B cell (primary cell): Measurements from ENCODE around the gene ABCC1. TPM values are rescaled to one million over a fixed set of nuclear protein-coding genes. Genes with fewer than 3 reads are reported as not detected.
A peak's percentile ranks its signal among the peaks of the same experiment; 100 is the strongest.

ENCODE experiments used
- ATAC-seq: fragments of 200-7000 bp; cut with Tn5 transposase; one replicate; pipeline ENCODE4 v1.10.0; 2021; ENCODE audit warnings: low read depth, mild to moderate bottlenecking, moderate number of reproducible peaks, moderate library complexity
- CTCF ChIA-PET: fragments of 350-600 bp; sonication (Branson Sonifier 250); formaldehyde crosslinking; loops from one replicate; lab custom pipeline; 2021; ENCODE audit warnings: antibody characterized with exemption, inconsistent platforms; lab: Charles Lee
- POLR2A ChIA-PET: fragments of 350-600 bp; sonication (Branson Sonifier 250); formaldehyde crosslinking; loops from one replicate; lab custom pipeline; 2021; ENCODE audit warnings: antibody characterized with exemption; lab: Charles Lee
- DNase-seq: peaks from one replicate; pipeline ENCODE4 v3.0.0; 2013
- H2AFZ ChIP-seq: 2 replicates; pipeline ENCODE4 v1.6.1; 2012; ENCODE audit warnings: mild to moderate bottlenecking, low read depth, low read length; ENCODE audit not compliant: insufficient read depth, poor library complexity, severe bottlenecking
- H3K27ac ChIP-seq, 2 donors: 1 replicate in 1 of 2; 2 replicates in 1 of 2; pipeline ENCODE4 v1.5.1; 2012 to 2013; ENCODE audit warnings: low read length in 2 of 2, mild to moderate bottlenecking in 2 of 2, moderate library complexity in 1 of 2
- H3K27me3 ChIP-seq, 4 experiments: fragments of 200-600 bp in 1 of 4; sonication (generic) in 1 of 4; replicated peaks in 1 of 4; 1 replicate in 2 of 4; 2 replicates in 2 of 4; pipeline versions ENCODE4 v1.6.1 to v1.7.0; 2013 to 2016; ENCODE audit warnings: low read length in 3 of 4, mild to moderate bottlenecking in 2 of 4, mixed read lengths in 1 of 4, moderate library complexity in 1 of 4; ENCODE audit not compliant: insufficient read depth in 4 of 4, control insufficient read depth in 3 of 4; ENCODE audit errors: control extremely low read depth in 1 of 4
- H3K36me3 ChIP-seq, 2 experiments: replicated peaks in 1 of 2; 1 replicate in 1 of 2; 2 replicates in 1 of 2; pipeline versions ENCODE4 v1.6.1 to v1.7.1; 2013; ENCODE audit warnings: low read length in 1 of 2; ENCODE audit not compliant: insufficient read depth in 2 of 2, control insufficient read depth in 1 of 2; ENCODE audit errors: control extremely low read depth in 1 of 2, extremely low read depth in 1 of 2
- H3K4me1 ChIP-seq, 2 donors: fragments of 200-600 bp in 1 of 2; sonication (generic) in 1 of 2; 1 replicate in 1 of 2; 2 replicates in 1 of 2; pipeline versions ENCODE4 v1.5.1 to v1.6.1; 2013 to 2017; ENCODE audit warnings: low read length in 2 of 2; ENCODE audit not compliant: control insufficient read depth in 2 of 2, insufficient read depth in 2 of 2
- H3K4me2 ChIP-seq: replicated peaks from 2 replicates; pipeline ENCODE3; 2012; ENCODE audit warnings: mild to moderate bottlenecking, low read depth, low read length; ENCODE audit not compliant: poor library complexity, severe bottlenecking
- H3K4me3 ChIP-seq, 5 experiments: fragments of 200-600 bp in 1 of 5; sonication (generic) in 1 of 5; 1 replicate in 3 of 5; 2 replicates in 2 of 5; pipeline versions ENCODE4 v1.5.1 to v1.7.0; 2011 to 2016; ENCODE audit warnings: low read length in 4 of 5, mild to moderate bottlenecking in 4 of 5, low read depth in 2 of 5, control low read depth in 1 of 5, moderate library complexity in 1 of 5; ENCODE audit not compliant: insufficient read depth in 1 of 5; ENCODE audit errors: control extremely low read depth in 1 of 5, extremely low read depth in 1 of 5
- H3K79me2 ChIP-seq: fragments of 200-600 bp; sonication (generic); one replicate; pipeline ENCODE4 v1.6.0; 2016; ENCODE audit warnings: low read length; ENCODE audit not compliant: control insufficient read depth, insufficient read depth
- H3K9ac ChIP-seq: fragments of 200-600 bp; sonication (generic); 2 replicates; pipeline ENCODE4 v1.6.1; 2017; ENCODE audit warnings: mild to moderate bottlenecking, low read length, moderate library complexity
- H3K9me3 ChIP-seq, 3 donors: one replicate each; pipeline versions ENCODE4 v1.6.1 to v1.7.1; 2013; ENCODE audit warnings: low read length in 2 of 3; ENCODE audit not compliant: control insufficient read depth in 2 of 3, insufficient read depth in 1 of 3; ENCODE audit errors: control extremely low read depth in 1 of 3
- H4K20me1 ChIP-seq: 2 replicates; pipeline ENCODE4 v1.6.0; 2012; ENCODE audit warnings: mild to moderate bottlenecking, low read length; ENCODE audit not compliant: insufficient read depth, control insufficient read depth, poor library complexity, severe bottlenecking
- H3K27ac Mint-ChIP-seq: one replicate; pipeline ENCODE4 v1.8.0; 2021; ENCODE audit warnings: mixed read lengths
- H3K27me3 Mint-ChIP-seq: one replicate; pipeline ENCODE4 v1.8.0; 2021; ENCODE audit warnings: mixed read lengths
- H3K4me1 Mint-ChIP-seq: one replicate; pipeline ENCODE4 v1.8.0; 2021; ENCODE audit warnings: mixed read lengths
- H3K4me3 Mint-ChIP-seq: one replicate; pipeline ENCODE4 v1.8.0; 2021; ENCODE audit warnings: mixed read lengths
- H3K9me3 Mint-ChIP-seq: one replicate; pipeline ENCODE4 v1.8.0; 2022; ENCODE audit warnings: mixed read lengths; ENCODE audit not compliant: insufficient read depth
- CTCF ChIP-seq: fragments of 200-600 bp; IDR thresholded peaks from one replicate; pipeline ENCODE4 v1.8.0; 2022; ENCODE audit warnings: antibody characterized with exemption, mild to moderate bottlenecking
- EZH2 ChIP-seq: IDR thresholded peaks from 2 replicates; pipeline ENCODE4 v1.6.1; 2012; ENCODE audit warnings: borderline replicate concordance, low read depth, mild to moderate bottlenecking, moderate library complexity, low read length; ENCODE audit not compliant: insufficient read depth, poor library complexity, severe bottlenecking
- WGBS: methylation state at CpG from one replicate; pipeline ENCODE4 v1.1.5; 2013; ENCODE audit warnings: missing lambda C conversion rate; ENCODE audit not compliant: insufficient coverage; 5-methylcytosine and 5-hydroxymethylcytosine counted together
- intact Hi-C: fragments of 100-400 bp; cut with micrococcal nuclease; formaldehyde crosslinking; loops from one replicate; pipeline ENCODE4 v1.10.0; 2022
- polyA plus RNA-seq: library from polyadenylated mRNA; depleted of rRNA; stranded (reverse); fragments of >200 nt; gene quantifications from 2 replicates; pipeline ENCODE4 v1.2.3, GENCODE V29; 2012
- total RNA-seq, 2 donors: library from RNA; stranded (reverse); fragments of 120-200 nt in 1 of 2; gene quantifications; 1 replicate in 1 of 2; 2 replicates in 1 of 2; pipeline versions ENCODE4 v1.2.3 to v1.2.4, GENCODE V29; 2013 to 2022

The ABCC1 gene
- total and polyA plus RNA-seq, 2 donors (not counting 1 experiment from before 2014, with no cell fraction given) = 21.8 to 73.0 TPM

- ChIA-PET CTCF (interaction anchor here (1.1 kb wide), 1 partner anchor 33 kb away, joined by 3 read pairs; no protein-coding TSS in a partner anchor), POLR2A (interaction anchor here (0.5 kb wide), 1 partner anchor 1144 kb away, joined by 4 read pairs; no protein-coding TSS in a partner anchor)
- Mint-ChIP-seq H3K4me3 (peak overlapping the region; percentile 23), H3K9me3 (no peaks in the 10 kb centered on the region), H3K4me1 (peaks cover 9% of the 10 kb centered on the region), H3K27ac (no peak overlapping the region), H3K27me3 (no peaks in the 10 kb centered on the region)
- H3K36me3 ChIP-seq = no peaks in the 10 kb centered on the region
- no peak overlapping the region for H3K4me2 ChIP-seq
- H4K20me1 ChIP-seq = no peaks in the 10 kb centered on the region
- 76% methylated on average over 3 of the region's 7 CpGs for WGBS
- no peaks in the 10 kb centered on the region for H3K79me2 ChIP-seq
- H3K27me3 ChIP-seq = no peaks in the 10 kb centered on the region
- H3K4me3 ChIP-seq = no peak overlapping the region
- intact Hi-C loops = loop anchor here (1.0 kb wide), 1 partner anchor 20 kb away; the partner anchor contains the start of gene CEP20
- peak; percentile 98 for ATAC-seq
- no peak overlapping the region for H3K9ac ChIP-seq
- H2AFZ ChIP-seq = peak overlapping the region; percentile 48
- TF ChIP-seq EZH2 = no peak
- TF ChIP-seq CTCF = no peak
- peaks cover 0 to 3% of the 10 kb centered on the region in 2 donors for H3K4me1 ChIP-seq
- peaks cover 0 to 4% (median 0%) of the 10 kb centered on the region in 3 donors for H3K9me3 ChIP-seq
- DNase-seq = peak; percentile 77
- peak overlapping the region in 1 of 2 donors; percentile 2 for H3K27ac ChIP-seq
These were observed 41.4 kb upstream of the ABCC1 start for GRCh38 chr16:15907863-15908478.

GRCh38 chr16:15911198-15911597, 38.2 kb upstream of the ABCC1 start:
- Mint-ChIP-seq H3K27ac (no peak overlapping the region), H3K4me1 (peaks cover 9% of the 10 kb centered on the region), H3K9me3 (no peaks in the 10 kb centered on the region), H3K27me3 (no peaks in the 10 kb centered on the region), H3K4me3 (no peak overlapping the region)
- peaks cover 0 to 4% (median 0%) of the 10 kb centered on the region in 3 donors for H3K9me3 ChIP-seq
- ATAC-seq = no peak
- H2AFZ ChIP-seq = no peak overlapping the region
- H3K27ac ChIP-seq = no peak overlapping the region
- CTCF ChIA-PET = no interaction called here
- no peak for DNase-seq
- 100% methylated on average over 1 of the region's 3 CpGs for WGBS
- H3K27me3 ChIP-seq = no peaks in the 10 kb centered on the region
- intact Hi-C loops = no loop called here
- TF ChIP-seq CTCF (no peak), EZH2 (no peak)
- POLR2A ChIA-PET = no interaction called here
- no peak overlapping the region for H3K9ac ChIP-seq
- no peaks in the 10 kb centered on the region for H3K36me3 ChIP-seq
- H3K4me3 ChIP-seq = no peak overlapping the region
- no peaks in the 10 kb centered on the region for H3K79me2 ChIP-seq
- H3K4me1 ChIP-seq = peaks cover 0 to 3% of the 10 kb centered on the region in 2 donors
- no peaks in the 10 kb centered on the region for H4K20me1 ChIP-seq
- H3K4me2 ChIP-seq = no peak overlapping the region
